ENCODE measurements around the gene NASP.
A peak's percentile ranks its signal among the peaks of the same experiment; 100 is the strongest.
"Not testable (repeated sequence)": the region's sequence is repeated elsewhere in the genome, so short reads cannot be mapped to it uniquely, and the experiment has no call there.

The NASP gene

DNA sequence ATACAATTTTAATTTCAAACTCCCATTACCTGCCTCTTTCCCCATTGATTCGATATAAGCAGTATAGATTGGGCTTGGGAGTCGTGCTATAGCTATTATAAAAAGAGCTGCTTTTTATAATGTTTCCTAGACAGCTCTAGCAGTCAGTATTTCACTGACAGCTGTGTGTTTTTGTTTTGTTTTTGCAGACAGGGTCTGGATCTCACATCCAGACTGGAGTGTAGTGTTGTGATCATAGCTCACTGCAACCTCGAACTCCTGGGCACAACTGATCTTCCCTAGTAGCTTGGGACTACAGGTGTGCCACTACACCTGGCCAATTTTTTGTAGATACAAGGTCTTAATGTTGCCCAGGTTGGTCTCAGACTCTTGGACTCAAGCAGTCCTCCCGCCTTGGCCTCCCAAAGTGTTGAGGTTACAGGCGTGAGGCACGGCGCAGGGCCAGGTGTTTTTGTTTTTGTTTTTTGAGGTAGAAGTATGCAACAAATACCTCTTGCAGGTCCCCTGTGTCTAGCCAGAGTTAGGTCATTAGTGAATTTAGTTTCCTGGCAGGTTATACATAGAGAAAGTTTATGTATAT is 1.7 kb downstream of the NASP start:
- peak overlapping the region; percentile 60 for H3K4me3 ChIP-seq (ENCODE audit: low read length)
- TF ChIP-seq ZNF274 (IDR thresholded peaks at IDR 0.05; ENCODE audit: low read depth, low read length), result no peak

GRCh38 chr1:45586769-45587168 is 2.9 kb downstream of the NASP start:
- H3K4me3 ChIP-seq (ENCODE audit: low read length), result peak overlapping the region; percentile 55; the same call in 1 of the 2 replicates
- TF ChIP-seq ZNF274 (IDR thresholded peaks at IDR 0.05; ENCODE audit: low read depth, low read length), result no peak

- H3K4me3 ChIP-seq (ENCODE audit: low read length), result no peak overlapping the region
- no peak for TF ChIP-seq ZNF274 (IDR thresholded peaks at IDR 0.05; ENCODE audit: low read depth, low read length)
Measured at GRCh38 chr1:45589861-45590260, 6.0 kb downstream of the NASP start.

GRCh38 chr1:45594412-45594811 is 10.6 kb downstream of the NASP start:
- no peak for TF ChIP-seq ZNF274 (IDR thresholded peaks at IDR 0.05; ENCODE audit: low read depth, low read length)

DNA sequence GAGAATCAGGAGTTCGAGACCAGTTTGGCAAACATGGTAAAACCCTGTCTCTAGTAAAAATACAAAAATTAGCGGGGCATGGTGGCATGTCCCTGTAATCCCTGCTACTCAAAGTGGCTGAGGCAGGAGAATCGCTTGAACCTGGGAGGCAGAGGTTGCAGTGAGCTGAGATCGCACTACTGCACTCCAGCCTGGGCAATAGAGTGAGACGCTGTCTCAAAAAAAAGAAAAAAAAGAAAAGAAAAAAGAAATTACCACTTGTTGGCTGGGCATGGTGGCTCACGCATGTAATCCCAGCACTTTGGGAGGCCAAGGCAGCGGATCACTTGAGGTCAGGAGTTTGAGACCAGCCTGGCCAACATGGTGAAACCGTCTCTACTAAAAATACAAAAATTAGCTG is 12.9 kb downstream of the NASP start:
- H3K4me3 ChIP-seq (ENCODE audit: low read length), result not testable (repeated sequence)

More at GRCh38 chr1:45594412-45594811, 10.6 kb downstream of the NASP start:
- no peak overlapping the region for H3K4me3 ChIP-seq (ENCODE audit: low read length)

GRCh38 chr1:45604239-45604638 is 20.4 kb downstream of the NASP start:
- no peak overlapping the region for H3K4me3 ChIP-seq (ENCODE audit: low read length)
- no peak for TF ChIP-seq ZNF274 (IDR thresholded peaks at IDR 0.05; ENCODE audit: low read depth, low read length)

- TF ChIP-seq ZNF274 (IDR thresholded peaks at IDR 0.05; ENCODE audit: low read depth, low read length), result no peak
- no peak overlapping the region for H3K4me3 ChIP-seq (ENCODE audit: low read length)
Measured at GRCh38 chr1:45607404-45608074, 23.7 kb downstream of the NASP start.

DNA sequence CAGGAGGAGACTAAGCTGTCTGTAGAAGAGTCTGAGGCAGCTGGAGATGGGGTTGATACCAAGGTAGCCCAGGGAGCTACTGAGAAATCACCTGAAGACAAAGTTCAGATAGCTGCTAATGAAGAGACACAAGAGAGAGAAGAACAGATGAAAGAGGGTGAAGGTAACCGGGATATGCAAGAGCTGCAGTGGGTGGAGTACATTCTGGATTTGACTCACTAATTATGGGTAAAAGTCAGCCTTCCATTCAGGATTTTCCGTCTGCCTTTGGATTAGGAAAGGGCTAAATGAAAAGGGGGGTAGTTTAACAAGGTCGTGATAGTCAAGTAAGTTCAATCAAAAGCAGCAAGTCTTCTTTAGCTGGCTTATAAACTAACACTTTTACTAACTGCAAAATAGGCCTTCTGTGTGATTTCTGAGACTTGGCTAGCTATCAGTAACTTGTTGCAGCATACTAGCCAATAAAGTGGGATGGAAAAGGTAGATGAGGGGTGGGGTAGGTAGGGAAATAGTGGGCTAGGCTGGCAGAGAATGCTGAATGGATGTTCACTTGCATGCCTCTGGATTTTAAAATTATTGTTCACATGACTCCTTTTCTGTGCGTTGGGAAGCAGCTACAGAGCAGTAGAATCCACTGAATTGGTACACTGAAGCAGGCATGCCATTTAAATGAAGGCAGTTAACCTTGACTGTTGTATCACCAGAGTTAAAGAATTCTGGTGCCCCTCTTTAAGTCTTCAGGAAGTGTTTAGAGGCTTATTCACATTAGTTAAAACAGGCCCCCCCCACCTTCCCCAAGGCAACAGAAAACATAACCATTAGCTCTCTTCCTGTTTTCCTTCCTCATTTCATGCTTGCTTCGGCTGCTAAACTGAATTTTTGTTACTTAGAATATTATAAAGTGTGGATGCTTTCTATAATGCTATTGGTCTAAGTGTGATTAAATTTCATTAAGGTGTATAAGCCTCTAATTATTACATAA is 24.6 kb downstream of the NASP start:
- TF ChIP-seq ZNF274 (IDR thresholded peaks at IDR 0.05; ENCODE audit: low read depth, low read length), result no peak
- no peak overlapping the region for H3K4me3 ChIP-seq (ENCODE audit: low read length)

GRCh38 chr1:45610589-45611226 is 26.9 kb downstream of the NASP start:
- no peak for TF ChIP-seq ZNF274 (IDR thresholded peaks at IDR 0.05; ENCODE audit: low read depth, low read length)

GRCh38 chr1:45612941-45613579 is 29.2 kb downstream of the NASP start:
- TF ChIP-seq ZNF274 (IDR thresholded peaks at IDR 0.05; ENCODE audit: low read depth, low read length), result no peak
- no peak overlapping the region for H3K4me3 ChIP-seq (ENCODE audit: low read length)

More at GRCh38 chr1:45610589-45611226, 26.9 kb downstream of the NASP start:
- no peak overlapping the region for H3K4me3 ChIP-seq (ENCODE audit: low read length)

DNA sequence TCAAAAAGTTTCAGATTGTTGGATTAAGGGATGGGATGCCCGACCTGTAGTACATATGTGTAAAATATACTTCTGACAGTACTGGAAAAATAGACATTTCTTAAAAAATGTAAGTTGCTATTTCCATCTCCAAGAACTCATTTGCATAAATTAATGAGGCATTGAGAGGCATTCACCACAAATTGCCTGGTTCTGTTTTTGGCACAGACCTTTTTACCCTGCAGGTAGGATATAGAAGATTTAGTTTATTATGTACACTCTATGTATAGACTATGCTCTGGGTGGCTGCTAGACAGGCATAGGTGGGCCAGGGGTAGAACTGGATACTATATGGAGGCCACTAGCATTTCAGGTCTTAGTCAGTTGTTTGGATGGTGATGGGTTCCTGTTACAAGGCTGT is 32.0 kb downstream of the NASP start:
- no peak for TF ChIP-seq ZNF274 (IDR thresholded peaks at IDR 0.05; ENCODE audit: low read depth, low read length)

DNA sequence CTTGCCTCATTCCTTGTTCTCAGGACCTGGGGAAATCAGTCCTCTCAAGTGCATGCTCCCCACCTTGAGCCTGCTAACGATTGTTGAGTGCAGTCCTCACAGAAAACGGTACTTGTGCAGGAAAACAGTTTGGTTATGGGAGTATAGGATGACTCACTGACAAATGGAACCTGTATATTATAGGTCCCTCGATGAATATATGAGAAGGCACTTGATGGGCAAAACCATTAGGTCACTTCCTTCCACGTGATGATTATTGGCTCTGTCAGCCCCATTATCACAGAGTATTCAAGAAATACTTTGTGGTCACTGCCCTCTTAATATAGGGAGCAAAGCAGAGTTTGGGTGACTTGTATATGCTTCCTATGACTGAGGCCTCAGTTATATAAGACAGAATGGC is 33.8 kb downstream of the NASP start:
- no peak overlapping the region for H3K4me3 ChIP-seq (ENCODE audit: low read length)
- TF ChIP-seq ZNF274 (IDR thresholded peaks at IDR 0.05; ENCODE audit: low read depth, low read length), result no peak

More for the DNA sequence above, 32.0 kb downstream of the NASP start:
- no peak overlapping the region for H3K4me3 ChIP-seq (ENCODE audit: low read length)

GRCh38 chr1:45619149-45619921 is 35.5 kb downstream of the NASP start:
- no peak for TF ChIP-seq ZNF274 (IDR thresholded peaks at IDR 0.05; ENCODE audit: low read depth, low read length)
- no peak overlapping the region for H3K4me3 ChIP-seq (ENCODE audit: low read length)
